SIG-M5 treated with dmso at 0.1 percent for 504 hours (cell line): ENCODE results near the gene RTL10.

ENCODE experiments used
- DNase-seq: peaks from one replicate; lab custom pipeline; 2025; ENCODE audit not compliant: unreplicated experiment; lab: John Stamatoyannopoulos, UW

Gene RTL10

GRCh38 chr22:19864538-19865106 is 9.9 kb upstream of the RTL10 start:
- DNase-seq = no peak

DNA sequence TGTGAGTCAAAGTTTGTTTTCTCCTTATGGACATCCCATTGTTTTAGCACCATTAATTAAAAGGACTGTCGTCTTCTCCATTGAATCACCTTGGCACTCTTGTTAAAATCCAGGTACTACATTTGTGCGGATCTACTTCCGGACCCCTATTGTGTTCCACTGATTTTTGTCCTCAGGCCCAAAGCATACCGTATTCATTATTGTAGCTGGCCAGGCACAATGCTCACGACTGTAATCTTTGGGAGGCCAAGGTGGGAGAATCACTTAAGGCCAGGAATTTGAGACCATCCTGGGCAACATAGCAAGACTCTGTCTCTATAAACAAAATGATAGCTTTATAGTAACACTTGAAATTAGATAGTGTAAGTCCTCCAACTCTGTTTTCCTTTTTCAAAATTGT is 8.9 kb upstream of the RTL10 start:
- no peak for DNase-seq

GRCh38 chr22:19862619-19863246 is 8.1 kb upstream of the RTL10 start:
- DNase-seq = no peak

- no peak for DNase-seq
Measured at GRCh38 chr22:19859861-19860510, 5.3 kb upstream of the RTL10 start.

DNA sequence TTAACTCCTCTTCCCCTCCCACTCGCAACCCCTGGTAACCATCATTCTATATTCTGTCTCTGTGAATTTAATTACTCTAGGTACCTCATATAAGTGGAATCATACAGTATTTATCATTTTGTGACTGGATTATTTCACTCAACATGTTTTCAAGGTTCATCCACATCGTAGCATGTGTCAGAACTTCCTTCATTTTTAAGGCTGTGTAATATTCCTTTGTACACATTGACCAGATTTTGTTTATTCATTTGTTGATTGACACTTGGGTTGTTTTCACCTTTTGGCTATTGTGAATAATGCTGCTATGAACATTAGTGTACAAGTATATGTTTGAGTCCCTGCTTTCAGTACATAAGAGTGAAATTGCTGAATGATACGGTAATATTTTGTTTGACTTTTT is 2.7 kb upstream of the RTL10 start:
- no peak for DNase-seq

DNA sequence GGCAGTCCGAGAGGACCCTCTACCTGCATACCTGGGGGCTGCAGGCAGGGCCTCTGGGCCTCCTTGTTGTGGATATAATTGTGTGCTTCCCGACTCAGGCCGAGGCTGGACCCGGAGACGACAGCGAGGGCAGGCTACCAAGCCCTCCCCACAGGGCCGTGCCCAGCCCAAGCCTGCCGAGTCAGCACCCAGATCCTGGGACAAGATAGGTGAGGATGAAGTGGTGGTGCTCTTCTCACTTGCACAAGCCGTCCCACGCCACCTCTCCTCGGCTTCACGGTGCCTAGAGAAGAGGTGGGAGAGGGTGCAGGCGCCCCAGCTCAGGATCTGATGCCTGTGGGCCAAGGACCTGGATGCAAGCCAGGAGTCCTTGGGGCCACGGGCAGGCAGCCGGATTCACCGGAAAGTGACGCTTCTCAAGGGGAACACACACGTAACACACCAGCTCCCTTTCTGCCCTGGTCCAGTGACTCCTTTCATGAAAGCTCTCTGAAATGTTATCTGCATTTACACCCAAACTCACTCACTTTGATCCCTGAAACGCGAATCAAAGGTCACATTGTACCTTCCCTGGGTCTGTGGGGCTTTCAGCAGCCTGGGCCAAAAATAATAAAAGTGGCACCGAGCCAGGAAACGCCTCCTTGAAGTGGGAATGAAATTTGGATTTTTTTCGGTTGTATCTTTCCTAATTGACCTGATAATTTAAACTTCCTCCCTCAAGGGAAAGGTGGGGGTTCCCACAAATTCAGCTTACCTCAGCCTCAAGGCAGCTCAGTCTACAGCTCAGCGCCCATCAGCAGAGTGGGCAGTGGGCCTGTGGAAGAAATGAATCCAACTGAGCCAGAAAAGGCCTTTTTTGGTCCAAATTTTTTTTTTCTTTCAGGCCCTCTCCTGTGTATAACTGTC is 1.1 kb upstream of the RTL10 start:
- DNase-seq = peak; percentile 45

DNA sequence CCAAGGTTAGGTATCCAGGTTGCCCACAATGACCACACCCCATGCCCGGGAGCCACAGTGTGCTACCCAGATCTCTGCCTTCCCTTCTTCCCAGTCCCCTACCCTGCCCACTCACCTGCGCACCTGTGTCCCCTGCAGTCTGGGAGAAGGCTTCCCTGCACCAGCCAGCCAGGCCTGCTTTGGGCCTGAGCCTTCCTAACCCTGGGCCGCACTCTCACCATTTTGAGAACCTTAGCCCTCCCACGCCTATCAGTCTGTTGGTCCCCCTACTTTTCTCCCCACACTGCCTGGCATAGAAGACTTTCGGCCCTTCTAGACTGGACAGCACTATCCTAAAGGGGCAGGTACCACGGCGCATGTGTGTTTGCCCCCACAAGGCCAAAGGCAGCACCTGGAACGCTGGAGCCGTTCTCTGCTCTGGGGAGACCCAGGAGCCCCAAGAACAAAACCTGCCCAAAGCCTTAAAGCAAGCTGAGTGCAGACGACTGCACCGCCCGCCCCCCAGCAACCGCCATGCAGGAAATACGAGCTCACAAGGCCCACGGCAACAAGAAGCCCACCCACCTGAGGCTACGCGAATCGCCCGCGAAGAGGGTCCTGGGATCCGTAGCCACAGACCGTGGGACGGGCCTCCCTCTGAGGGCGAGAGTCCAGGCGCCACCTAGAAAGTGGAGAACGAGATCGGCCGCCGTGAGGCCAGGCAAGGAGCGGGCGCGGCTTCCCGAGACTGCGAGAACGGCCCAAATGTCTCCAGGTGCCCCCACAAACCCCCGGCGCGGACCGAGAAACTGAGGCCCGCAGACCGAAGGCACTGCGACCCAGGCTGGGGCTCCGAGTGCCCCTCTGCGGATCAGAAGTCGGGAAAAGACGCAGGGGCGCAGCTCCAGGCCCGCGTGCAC is 546 bp downstream of the RTL10 start:
- no peak for DNase-seq

DNA sequence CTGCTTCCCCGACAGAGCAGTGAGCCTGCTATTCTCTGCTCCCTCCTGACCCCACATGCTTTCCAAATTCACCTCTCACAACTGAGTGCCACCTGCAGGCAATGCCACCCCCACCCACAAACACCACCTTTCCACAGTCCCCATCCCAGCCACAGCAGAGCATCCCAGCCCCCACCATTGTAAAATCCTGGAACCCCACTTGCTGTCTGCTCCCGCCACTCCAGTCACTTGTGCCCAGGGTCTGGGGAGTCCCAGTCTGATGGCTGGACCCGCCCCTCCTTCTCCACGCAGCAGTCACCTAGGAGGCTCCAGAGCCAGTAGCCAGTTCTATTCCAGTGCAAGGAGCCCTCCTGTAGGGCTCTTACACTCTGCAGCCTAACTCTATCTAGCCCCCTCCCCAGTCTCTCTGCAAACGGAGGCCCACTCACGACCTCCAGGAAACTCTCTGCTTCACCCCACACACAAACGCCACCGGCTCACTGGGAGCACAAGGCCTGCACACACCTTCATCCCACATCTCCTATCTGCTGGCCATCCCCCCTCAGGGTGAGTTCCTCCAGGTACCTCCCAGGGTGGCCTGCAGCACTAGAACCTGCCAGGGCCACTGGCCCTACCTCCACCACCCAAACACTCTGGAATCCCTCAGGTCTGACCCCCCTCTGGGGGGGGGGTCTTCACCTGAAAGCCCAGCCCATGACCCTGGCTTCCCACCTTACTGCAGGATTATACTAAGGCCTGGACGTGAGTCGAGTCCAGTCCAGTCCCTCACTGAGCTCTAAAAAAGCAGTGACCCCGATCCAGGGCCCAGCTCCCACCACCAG is 1.4 kb downstream of the RTL10 start:
- no peak for DNase-seq

- no peak for DNase-seq
Measured at GRCh38 chr22:19852177-19852781, 2.4 kb downstream of the RTL10 start.

GRCh38 chr22:19851291-19852176 is 3.1 kb downstream of the RTL10 start:
- DNase-seq = no peak

DNA sequence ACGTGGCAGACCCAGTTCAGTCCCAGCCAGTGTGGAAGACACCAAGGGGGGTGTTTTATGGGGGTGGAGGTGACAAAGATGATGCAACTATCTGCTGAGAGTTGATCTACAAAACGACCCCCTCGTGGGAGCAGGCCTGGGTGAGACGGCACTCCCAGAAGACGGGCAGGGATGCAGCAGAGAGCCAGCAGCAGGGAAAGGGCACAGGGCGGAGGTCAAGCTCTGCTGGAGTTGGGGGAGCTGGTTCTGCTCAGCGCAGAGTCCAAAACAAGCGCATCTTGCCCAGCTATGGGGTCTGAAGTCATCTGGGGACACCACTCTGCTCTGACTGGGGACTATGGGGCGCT is 3.9 kb downstream of the RTL10 start:
- DNase-seq = no peak

DNA sequence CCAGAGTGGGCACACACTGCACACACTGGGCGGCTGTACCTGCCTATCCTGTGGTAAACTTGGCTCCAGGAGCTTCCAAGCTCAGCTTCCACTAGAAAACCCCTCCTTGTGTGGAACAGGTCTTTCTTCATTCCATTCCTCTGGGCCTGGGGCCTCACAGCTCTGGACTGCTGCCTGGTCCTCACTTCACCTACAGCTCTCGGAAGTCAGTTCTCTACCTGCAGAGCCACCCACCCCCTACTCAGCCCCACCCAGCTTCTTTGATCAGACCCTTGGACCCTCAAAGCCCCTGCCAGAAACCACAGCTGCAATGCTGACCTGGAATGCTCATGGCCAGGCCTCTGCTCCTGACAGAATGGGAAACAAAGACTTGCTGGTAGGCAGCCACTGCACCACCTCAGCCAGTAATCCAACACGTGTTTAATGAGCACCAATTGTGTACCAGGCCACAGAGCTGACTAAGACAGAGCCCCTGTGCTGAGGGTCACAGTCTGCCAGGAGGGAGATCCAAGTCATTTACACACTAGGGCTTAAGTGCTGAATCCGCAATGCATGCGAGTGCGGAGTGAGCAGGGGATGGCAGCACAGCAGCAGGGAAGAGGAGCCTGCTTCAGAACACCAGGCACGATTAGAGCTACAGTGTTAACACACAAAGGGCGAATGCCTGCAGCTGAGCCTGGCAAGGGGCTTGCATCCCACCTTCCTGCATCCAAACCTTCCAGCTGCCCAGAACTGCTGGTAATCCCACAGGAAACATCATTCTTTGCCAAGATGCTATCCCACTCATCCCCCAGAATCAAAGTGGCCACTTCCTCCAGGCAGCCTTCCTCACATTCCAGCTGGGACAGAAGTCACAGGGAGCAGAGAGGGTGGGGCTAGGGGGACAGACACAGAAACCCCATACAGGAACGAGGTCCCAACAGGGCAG is 4.6 kb downstream of the RTL10 start:
- no peak for DNase-seq

- DNase-seq = no peak
Measured at GRCh38 chr22:19848298-19849224, 6.1 kb downstream of the RTL10 start.

GRCh38 chr22:19847345-19847632 is 7.4 kb downstream of the RTL10 start:
- DNase-seq = no peak

DNA sequence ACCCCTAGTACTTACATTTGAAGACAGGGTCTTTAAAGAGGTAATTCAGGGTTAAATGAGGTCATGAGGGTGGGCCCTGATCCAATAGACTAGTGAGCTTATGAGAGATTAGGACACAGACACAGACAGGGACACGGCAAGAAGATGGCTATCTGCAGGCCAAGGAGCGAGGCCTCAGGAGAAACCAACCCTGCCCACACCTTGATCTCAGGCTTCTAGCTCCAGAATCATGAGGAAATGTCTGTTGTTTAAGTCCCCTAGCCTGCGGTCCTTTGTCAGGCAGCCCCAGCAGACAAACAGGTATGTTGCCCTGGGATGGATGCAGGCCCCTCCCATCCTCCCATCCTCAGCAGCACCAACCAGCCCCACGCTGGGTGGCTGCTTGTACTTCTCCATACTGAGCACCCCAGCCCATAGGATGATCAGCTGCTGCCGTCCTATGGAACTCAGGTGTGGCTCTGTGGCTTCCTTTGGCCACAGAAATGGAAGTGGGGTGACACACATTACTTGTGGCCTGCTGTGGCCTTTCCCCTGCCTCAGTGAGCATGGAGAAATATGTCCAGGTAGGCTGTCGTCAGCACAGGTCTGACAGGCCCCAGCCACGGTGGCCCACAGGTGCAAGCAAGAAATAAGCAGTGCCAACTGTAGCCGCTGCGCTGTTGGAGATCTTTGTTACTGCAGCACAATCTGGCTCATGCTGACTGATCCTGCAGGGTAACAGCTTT is 7.9 kb downstream of the RTL10 start:
- no peak for DNase-seq
